ENCODE data around the gene SPTSSA.

The SPTSSA gene

GRCh38 chr14:34472706-34473279, 10.8 kb upstream of the SPTSSA start:
- DNase-seq (ENCODE audit: low read depth in 2 of 2): no peak

GRCh38 chr14:34470319-34470718, 8.3 kb upstream of the SPTSSA start:
- no peak for DNase-seq (ENCODE audit: low read depth in 2 of 2)

GRCh38 chr14:34466691-34467090, 4.7 kb upstream of the SPTSSA start:
- no peak for DNase-seq (ENCODE audit: low read depth in 2 of 2)

GRCh38 chr14:34465069-34465859, 3.2 kb upstream of the SPTSSA start:
- DNase-seq (ENCODE audit: low read depth in 2 of 2): no peak

- no peak for DNase-seq (ENCODE audit: low read depth in 2 of 2)
Measured at GRCh38 chr14:34463598-34463961, 1.5 kb upstream of the SPTSSA start.

- DNase-seq (ENCODE audit: low read depth in 2 of 2): no peak
Measured at GRCh38 chr14:34461334-34462131, 507 bp downstream of the SPTSSA start.

- DNase-seq (ENCODE audit: low read depth in 2 of 2): no peak
Measured at GRCh38 chr14:34460841-34461240, 1.2 kb downstream of the SPTSSA start.

GRCh38 chr14:34460295-34460694, 1.7 kb downstream of the SPTSSA start:
- no peak for DNase-seq (ENCODE audit: low read depth in 2 of 2)

- DNase-seq (ENCODE audit: low read depth in 2 of 2): no peak
Measured at GRCh38 chr14:34457186-34457585, 4.9 kb downstream of the SPTSSA start.

- DNase-seq (ENCODE audit: low read depth in 2 of 2): no peak
Measured at GRCh38 chr14:34453226-34453625, 8.8 kb downstream of the SPTSSA start.

GRCh38 chr14:34452258-34452822, 9.7 kb downstream of the SPTSSA start:
- DNase-seq (ENCODE audit: low read depth in 2 of 2): no peak

- no peak for DNase-seq (ENCODE audit: low read depth in 2 of 2)
Measured at GRCh38 chr14:34450958-34451357, 11.1 kb downstream of the SPTSSA start.

GRCh38 chr14:34450542-34450915, 11.5 kb downstream of the SPTSSA start:
- DNase-seq (ENCODE audit: low read depth in 2 of 2): no peak

GRCh38 chr14:34449819-34450541, 12.1 kb downstream of the SPTSSA start:
- no peak for DNase-seq (ENCODE audit: low read depth in 2 of 2)

- DNase-seq (ENCODE audit: low read depth in 2 of 2): no peak
Measured at GRCh38 chr14:34439090-34439489, 22.9 kb downstream of the SPTSSA start.

- DNase-seq (ENCODE audit: low read depth in 2 of 2): no peak
Measured at GRCh38 chr14:34438438-34438837, 23.6 kb downstream of the SPTSSA start.

GRCh38 chr14:34437729-34438080, 24.3 kb downstream of the SPTSSA start:
- DNase-seq (ENCODE audit: low read depth in 2 of 2): no peak

GRCh38 chr14:34436960-34437728, 24.9 kb downstream of the SPTSSA start:
- no peak for DNase-seq (ENCODE audit: low read depth in 2 of 2)

- no peak for DNase-seq (ENCODE audit: low read depth in 2 of 2)
Measured at GRCh38 chr14:34436118-34436905, 25.7 kb downstream of the SPTSSA start.

GRCh38 chr14:34433957-34434356, 28.1 kb downstream of the SPTSSA start:
- no peak for DNase-seq (ENCODE audit: low read depth in 2 of 2)
